ENCODE data around the gene HEATR5B. TPM values are rescaled to one million over a fixed set of nuclear protein-coding genes. Genes with fewer than 3 reads are reported as not detected.

The HEATR5B gene
- polyA plus RNA-seq, 3 donors, result 3.5 to 21.6 (median 3.8) TPM

DNA sequence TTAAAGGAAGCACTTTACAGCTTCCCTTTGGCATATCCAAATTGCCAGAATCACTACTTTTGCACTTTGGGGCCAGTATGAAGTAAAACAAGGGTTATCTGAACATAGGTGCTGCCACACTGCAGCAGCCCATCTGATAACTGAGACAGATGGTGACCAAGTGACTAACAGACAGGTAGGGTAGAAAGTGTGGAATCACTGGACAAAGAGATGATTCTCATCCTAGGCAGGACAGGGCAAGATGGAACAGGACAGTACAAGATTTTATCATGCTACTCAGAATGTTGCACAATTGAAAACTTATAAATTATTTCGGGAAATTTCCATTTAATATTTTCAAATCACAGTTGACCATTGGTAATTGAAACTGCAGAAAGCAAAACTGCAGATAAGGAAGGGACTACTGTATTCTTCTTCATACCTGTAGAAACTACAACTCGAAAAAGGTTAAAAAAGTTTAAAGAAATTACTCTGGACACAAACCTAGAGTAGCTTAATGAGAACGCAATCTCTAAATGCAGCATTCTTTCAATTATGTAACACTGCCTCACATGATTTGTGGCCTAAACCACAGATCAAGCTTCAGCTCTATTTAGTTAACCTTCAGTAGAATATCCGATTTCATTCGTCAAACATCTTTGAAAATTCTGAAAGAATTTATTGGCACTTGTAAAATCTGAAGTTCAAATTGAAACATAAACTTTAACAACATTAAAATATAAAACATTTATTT is 31.4 kb downstream of the HEATR5B start:
- intact Hi-C loops (cut with micrococcal nuclease), result no loop called here
- Histone ChIP-seq H3K4me2 (replicated peaks; ENCODE audit: extremely low read depth, low read length, poor library complexity, severe bottlenecking) (no peak overlapping the region), H3K9ac (ENCODE audit: insufficient read depth, low read length, poor library complexity, severe bottlenecking) (no peak overlapping the region), H3K4me3 (replicated peaks in 1 of 3; ENCODE audit: low read depth in 2 of 3, low read length in 3 of 3) (no peak overlapping the region), H3K9me3 (replicated peaks in 1 of 2; ENCODE audit: control insufficient read depth in 1 of 2, insufficient read depth in 1 of 2, low read length in 2 of 2) (no peaks in the 10 kb centered on the region), H3K79me2 (ENCODE audit: insufficient read depth, low read length) (no peaks in the 10 kb centered on the region), H3K4me1 (ENCODE audit: control insufficient read depth in 1 of 2, insufficient read depth in 2 of 2, low read length in 2 of 2) (no peaks in the 10 kb centered on the region), H2AFZ (ENCODE audit: insufficient read depth, low read depth, low read length, poor library complexity, severe bottlenecking) (no peak overlapping the region), H3K27me3 (ENCODE audit: control insufficient read depth in 2 of 2, insufficient read depth in 2 of 2, low read length in 2 of 2) (no peaks in the 10 kb centered on the region), H3K27ac (ENCODE audit: low read depth in 1 of 2, low read length in 2 of 2) (no peak overlapping the region), H3K36me3 (replicated peaks in 1 of 2; ENCODE audit: control insufficient read depth in 1 of 2, insufficient read depth in 2 of 2, low read length in 2 of 2) (peaks cover 83 to 95% of the 10 kb centered on the region in 2 donors), H4K20me1 (ENCODE audit: insufficient read depth, low read length) (no peaks in the 10 kb centered on the region)
- Mint-ChIP-seq H3K27ac (no peak overlapping the region), H3K4me1 (no peaks in the 10 kb centered on the region), H3K4me3 (no peak overlapping the region), H3K9me3 (no peaks in the 10 kb centered on the region), H3K36me3 (peaks cover 60 to 80% of the 10 kb centered on the region in 2 donors), H3K27me3 (ENCODE audit: low read depth in 3 of 3) (no peaks in the 10 kb centered on the region)
- TF ChIP-seq, protein P1, sequence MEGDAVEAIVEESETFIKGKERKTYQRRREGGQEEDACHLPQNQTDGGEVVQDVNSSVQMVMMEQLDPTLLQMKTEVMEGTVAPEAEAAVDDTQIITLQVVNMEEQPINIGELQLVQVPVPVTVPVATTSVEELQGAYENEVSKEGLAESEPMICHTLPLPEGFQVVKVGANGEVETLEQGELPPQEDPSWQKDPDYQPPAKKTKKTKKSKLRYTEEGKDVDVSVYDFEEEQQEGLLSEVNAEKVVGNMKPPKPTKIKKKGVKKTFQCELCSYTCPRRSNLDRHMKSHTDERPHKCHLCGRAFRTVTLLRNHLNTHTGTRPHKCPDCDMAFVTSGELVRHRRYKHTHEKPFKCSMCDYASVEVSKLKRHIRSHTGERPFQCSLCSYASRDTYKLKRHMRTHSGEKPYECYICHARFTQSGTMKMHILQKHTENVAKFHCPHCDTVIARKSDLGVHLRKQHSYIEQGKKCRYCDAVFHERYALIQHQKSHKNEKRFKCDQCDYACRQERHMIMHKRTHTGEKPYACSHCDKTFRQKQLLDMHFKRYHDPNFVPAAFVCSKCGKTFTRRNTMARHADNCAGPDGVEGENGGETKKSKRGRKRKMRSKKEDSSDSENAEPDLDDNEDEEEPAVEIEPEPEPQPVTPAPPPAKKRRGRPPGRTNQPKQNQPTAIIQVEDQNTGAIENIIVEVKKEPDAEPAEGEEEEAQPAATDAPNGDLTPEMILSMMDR (IDR thresholded peaks at IDR 0.05), result no peak
- no peak for DNase-seq
- no CpG with 5 or more reads among the region's 5 CpGs for WGBS (ENCODE audit: insufficient coverage)

DNA sequence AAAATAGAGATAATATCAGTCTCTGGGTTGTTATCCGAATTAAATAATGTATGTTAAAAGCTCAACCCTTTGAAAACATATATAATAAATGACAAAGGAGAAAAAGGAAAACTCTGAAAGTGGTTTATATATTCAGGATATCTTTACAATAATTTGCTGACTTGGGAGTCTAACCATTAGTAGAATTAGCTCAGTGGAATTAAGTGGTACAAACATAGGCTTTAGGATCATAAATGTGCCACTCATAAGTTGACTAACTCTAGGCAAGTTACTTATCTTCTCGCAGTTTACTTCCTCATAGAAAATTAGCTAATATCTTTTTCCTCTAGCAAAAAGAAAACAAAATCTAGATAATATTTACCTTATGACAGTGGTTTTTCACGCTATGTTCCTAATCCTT is 44.6 kb downstream of the HEATR5B start:
- H3K79me2 ChIP-seq (ENCODE audit: insufficient read depth, low read length), result no peaks in the 10 kb centered on the region
- peaks cover 0 to 1% (median 0%) of the 10 kb centered on the region in 7 donors for H3K9me3 Mint-ChIP-seq
- no peaks in the 10 kb centered on the region for H3K4me1 Mint-ChIP-seq
- H2AFZ ChIP-seq (ENCODE audit: insufficient read depth, low read depth, low read length, poor library complexity, severe bottlenecking), result no peak overlapping the region
- no peaks in the 10 kb centered on the region for H3K9me3 ChIP-seq (replicated peaks in 1 of 2; ENCODE audit: control insufficient read depth in 1 of 2, insufficient read depth in 1 of 2, low read length in 2 of 2)
- no peaks in the 10 kb centered on the region for H3K4me1 ChIP-seq (ENCODE audit: control insufficient read depth in 1 of 2, insufficient read depth in 2 of 2, low read length in 2 of 2)
- H3K27ac ChIP-seq (ENCODE audit: low read depth in 1 of 2, low read length in 2 of 2), result peak overlapping the region in 1 of 2 donors; percentile 40
- no peaks in the 10 kb centered on the region for H4K20me1 ChIP-seq (ENCODE audit: insufficient read depth, low read length)
- no peak overlapping the region for H3K4me2 ChIP-seq (replicated peaks; ENCODE audit: extremely low read depth, low read length, poor library complexity, severe bottlenecking)
- peaks cover 0 to 2% (median 0%) of the 10 kb centered on the region in 3 donors for H3K27me3 Mint-ChIP-seq (ENCODE audit: low read depth in 3 of 3)
- no peak overlapping the region for H3K4me3 ChIP-seq (replicated peaks in 1 of 3; ENCODE audit: low read depth in 2 of 3, low read length in 3 of 3)
- no peak for DNase-seq
- H3K36me3 Mint-ChIP-seq, result peaks cover 46 to 55% of the 10 kb centered on the region in 2 donors
- H3K9ac ChIP-seq (ENCODE audit: insufficient read depth, low read length, poor library complexity, severe bottlenecking), result no peak overlapping the region
- H3K27me3 ChIP-seq (ENCODE audit: control insufficient read depth in 2 of 2, insufficient read depth in 2 of 2, low read length in 2 of 2), result no peaks in the 10 kb centered on the region
- H3K4me3 Mint-ChIP-seq, result no peak overlapping the region
- intact Hi-C loops (cut with micrococcal nuclease), result no loop called here
- no CpG with 5 or more reads among the region's 3 CpGs for WGBS (ENCODE audit: insufficient coverage)
- peaks cover 74 to 89% of the 10 kb centered on the region in 2 donors for H3K36me3 ChIP-seq (replicated peaks in 1 of 2; ENCODE audit: control insufficient read depth in 1 of 2, insufficient read depth in 2 of 2, low read length in 2 of 2)
- TF ChIP-seq, protein P1 (IDR thresholded peaks at IDR 0.05), result no peak
- H3K27ac Mint-ChIP-seq, result peak overlapping the region in 1 of 7 donors; percentile 12
